ENCODE data around the gene ACVRL1. TPM values are rescaled to one million over a fixed set of nuclear protein-coding genes. Genes with fewer than 3 reads are reported as not detected.

Gene ACVRL1
- total RNA-seq, 1 donor from 2014 or later: not detected

DNA sequence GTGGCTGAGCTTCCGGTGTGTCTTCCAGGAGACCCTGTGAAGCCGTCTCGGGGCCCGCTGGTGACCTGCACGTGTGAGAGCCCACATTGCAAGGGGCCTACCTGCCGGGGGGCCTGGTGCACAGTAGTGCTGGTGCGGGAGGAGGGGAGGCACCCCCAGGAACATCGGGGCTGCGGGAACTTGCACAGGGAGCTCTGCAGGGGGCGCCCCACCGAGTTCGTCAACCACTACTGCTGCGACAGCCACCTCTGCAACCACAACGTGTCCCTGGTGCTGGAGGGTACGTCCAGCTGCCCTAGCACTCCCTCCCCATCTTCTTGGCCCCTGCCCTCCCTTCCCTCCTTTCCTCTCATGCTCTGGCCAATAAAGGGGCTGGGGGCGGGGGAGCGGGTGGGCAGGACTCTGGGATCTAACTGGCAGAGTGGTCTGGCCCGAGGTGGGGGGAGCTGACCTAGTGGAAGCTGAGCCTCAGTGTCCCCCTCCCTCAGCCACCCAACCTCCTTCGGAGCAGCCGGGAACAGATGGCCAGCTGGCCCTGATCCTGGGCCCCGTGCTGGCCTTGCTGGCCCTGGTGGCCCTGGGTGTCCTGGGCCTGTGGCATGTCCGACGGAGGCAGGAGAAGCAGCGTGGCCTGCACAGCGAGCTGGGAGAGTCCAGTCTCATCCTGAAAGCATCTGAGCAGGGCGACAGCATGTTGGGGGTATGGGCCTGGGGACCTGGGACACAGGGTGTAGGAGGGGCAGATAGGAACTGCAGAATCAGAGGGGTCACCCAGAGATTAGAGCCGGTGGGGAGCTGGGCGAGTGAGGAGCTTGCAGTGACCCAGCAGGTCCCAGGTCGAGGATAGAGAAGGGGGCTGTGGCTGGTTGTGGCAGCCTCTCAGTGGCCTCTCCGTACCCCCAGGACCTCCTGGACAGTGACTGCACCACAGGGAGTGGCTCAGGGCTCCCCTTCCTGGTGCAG, 6.0 kb downstream of the ACVRL1 start:
- no peak for TF ChIP-seq CTCF (IDR thresholded peaks at IDR 0.05)
- no peak overlapping the region for H3K4me3 Mint-ChIP-seq (ENCODE audit: unreplicated experiment)
- H3K4me1 Mint-ChIP-seq (ENCODE audit: unreplicated experiment): peaks cover 12% of the 10 kb centered on the region
- no peak for DNase-seq (ENCODE audit: extremely low spot score, unreplicated experiment)
- no peak overlapping the region for H3K27ac Mint-ChIP-seq (ENCODE audit: unreplicated experiment)
- H3K27me3 Mint-ChIP-seq (ENCODE audit: unreplicated experiment): no peaks in the 10 kb centered on the region
- no peaks in the 10 kb centered on the region for H3K9me3 Mint-ChIP-seq (ENCODE audit: unreplicated experiment)
- H3K36me3 Mint-ChIP-seq (ENCODE audit: unreplicated experiment): no peaks in the 10 kb centered on the region

DNA sequence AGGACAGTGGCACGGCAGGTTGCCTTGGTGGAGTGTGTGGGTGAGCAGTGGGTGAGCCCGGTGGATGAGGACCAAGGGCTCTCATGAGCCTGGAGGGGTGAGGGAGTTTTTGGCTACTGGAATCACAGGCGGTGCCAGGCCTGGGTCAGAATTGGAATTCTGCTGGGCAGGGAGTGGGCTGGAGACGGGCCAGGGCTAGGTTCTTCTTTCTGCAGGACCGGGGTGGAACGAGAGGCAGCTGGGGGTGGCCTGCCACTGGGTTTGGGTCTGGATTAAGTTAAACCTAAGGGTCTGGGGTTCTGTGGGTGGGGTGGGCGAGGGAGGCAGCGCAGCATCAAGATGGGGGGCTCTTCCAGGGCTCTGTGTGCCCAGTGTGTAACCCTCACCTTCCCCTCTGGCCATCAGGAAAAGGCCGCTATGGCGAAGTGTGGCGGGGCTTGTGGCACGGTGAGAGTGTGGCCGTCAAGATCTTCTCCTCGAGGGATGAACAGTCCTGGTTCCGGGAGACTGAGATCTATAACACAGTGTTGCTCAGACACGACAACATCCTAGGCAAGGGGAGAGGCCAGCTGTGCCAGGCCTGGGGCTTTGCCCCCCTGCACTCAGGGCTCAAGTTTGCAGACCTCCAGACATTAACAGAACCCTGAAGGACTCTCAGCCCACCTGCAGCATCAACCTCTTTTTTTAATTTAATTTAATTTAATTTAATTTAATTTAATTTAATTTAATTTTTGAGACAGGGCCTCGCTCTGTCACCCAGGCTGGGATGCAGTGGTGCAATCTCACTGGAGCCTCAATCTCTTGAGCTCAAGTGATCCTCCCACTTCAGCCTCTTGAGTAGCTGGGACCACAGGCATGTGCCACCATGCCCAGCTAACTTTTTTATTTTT, 7.0 kb downstream of the ACVRL1 start:
- Mint-ChIP-seq H3K27ac (ENCODE audit: unreplicated experiment) (no peak overlapping the region), H3K9me3 (ENCODE audit: unreplicated experiment) (no peaks in the 10 kb centered on the region), H3K27me3 (ENCODE audit: unreplicated experiment) (no peaks in the 10 kb centered on the region), H3K36me3 (ENCODE audit: unreplicated experiment) (no peaks in the 10 kb centered on the region), H3K4me1 (ENCODE audit: unreplicated experiment) (peaks cover 12% of the 10 kb centered on the region), H3K4me3 (ENCODE audit: unreplicated experiment) (no peak overlapping the region)
- TF ChIP-seq CTCF (IDR thresholded peaks at IDR 0.05): no peak
- no peak for DNase-seq (ENCODE audit: extremely low spot score, unreplicated experiment)

DNA sequence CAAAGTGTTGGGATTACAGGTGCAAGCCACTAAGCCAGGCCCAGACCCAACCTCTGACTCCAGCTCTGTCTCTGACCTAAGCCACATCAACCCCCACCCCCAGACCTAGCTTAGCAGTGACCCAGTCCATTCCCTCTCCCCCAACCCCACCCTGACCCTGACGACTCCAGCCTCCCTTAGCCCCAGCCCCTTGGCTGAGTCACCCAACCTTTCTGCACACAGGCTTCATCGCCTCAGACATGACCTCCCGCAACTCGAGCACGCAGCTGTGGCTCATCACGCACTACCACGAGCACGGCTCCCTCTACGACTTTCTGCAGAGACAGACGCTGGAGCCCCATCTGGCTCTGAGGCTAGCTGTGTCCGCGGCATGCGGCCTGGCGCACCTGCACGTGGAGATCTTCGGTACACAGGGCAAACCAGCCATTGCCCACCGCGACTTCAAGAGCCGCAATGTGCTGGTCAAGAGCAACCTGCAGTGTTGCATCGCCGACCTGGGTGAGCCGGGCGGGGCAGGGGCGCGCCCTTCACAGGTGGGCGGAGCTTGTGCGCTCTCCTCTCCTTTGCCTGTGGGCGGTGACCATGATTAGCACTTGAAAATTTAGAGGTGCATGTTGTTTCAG, 7.8 kb downstream of the ACVRL1 start:
- H3K4me1 Mint-ChIP-seq (ENCODE audit: unreplicated experiment): peaks cover 9% of the 10 kb centered on the region

DNA sequence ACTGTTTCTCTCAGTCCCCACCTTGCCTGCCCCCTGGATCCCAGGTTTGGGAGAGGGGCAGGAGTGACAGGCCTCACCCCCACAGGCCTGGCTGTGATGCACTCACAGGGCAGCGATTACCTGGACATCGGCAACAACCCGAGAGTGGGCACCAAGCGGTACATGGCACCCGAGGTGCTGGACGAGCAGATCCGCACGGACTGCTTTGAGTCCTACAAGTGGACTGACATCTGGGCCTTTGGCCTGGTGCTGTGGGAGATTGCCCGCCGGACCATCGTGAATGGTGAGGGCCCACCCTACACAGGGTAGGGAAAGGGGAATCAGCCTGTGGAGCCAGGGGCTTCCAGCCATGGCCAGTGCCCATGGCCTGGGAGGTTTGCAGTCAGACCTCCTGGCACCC, 8.6 kb downstream of the ACVRL1 start:
- H3K9me3 Mint-ChIP-seq (ENCODE audit: unreplicated experiment): no peaks in the 10 kb centered on the region

More for the DNA sequence above, 7.8 kb downstream of the ACVRL1 start:
- H3K27ac Mint-ChIP-seq (ENCODE audit: unreplicated experiment): no peak overlapping the region
- no peak for TF ChIP-seq CTCF (IDR thresholded peaks at IDR 0.05)
- no peak for DNase-seq (ENCODE audit: extremely low spot score, unreplicated experiment)
- no peaks in the 10 kb centered on the region for H3K27me3 Mint-ChIP-seq (ENCODE audit: unreplicated experiment)
- no peaks in the 10 kb centered on the region for H3K36me3 Mint-ChIP-seq (ENCODE audit: unreplicated experiment)
- no peak overlapping the region for H3K4me3 Mint-ChIP-seq (ENCODE audit: unreplicated experiment)
- H3K9me3 Mint-ChIP-seq (ENCODE audit: unreplicated experiment): no peaks in the 10 kb centered on the region

More for the DNA sequence above, 8.6 kb downstream of the ACVRL1 start:
- no peak for DNase-seq (ENCODE audit: extremely low spot score, unreplicated experiment)
- no peak overlapping the region for H3K27ac Mint-ChIP-seq (ENCODE audit: unreplicated experiment)
- no peak for TF ChIP-seq CTCF (IDR thresholded peaks at IDR 0.05)
- H3K27me3 Mint-ChIP-seq (ENCODE audit: unreplicated experiment): no peaks in the 10 kb centered on the region
- peaks cover 6% of the 10 kb centered on the region for H3K4me1 Mint-ChIP-seq (ENCODE audit: unreplicated experiment)
- H3K4me3 Mint-ChIP-seq (ENCODE audit: unreplicated experiment): no peak overlapping the region
- no peaks in the 10 kb centered on the region for H3K36me3 Mint-ChIP-seq (ENCODE audit: unreplicated experiment)

All from osteocyte (in vitro differentiated cells).